ENCODE measurements around the gene RAPGEF5. TPM values are rescaled to one million over a fixed set of nuclear protein-coding genes. Genes with fewer than 3 reads are reported as not detected.

Gene RAPGEF5
- total RNA-seq, 1 experiment from 2014 or later: 5.6 TPM

DNA sequence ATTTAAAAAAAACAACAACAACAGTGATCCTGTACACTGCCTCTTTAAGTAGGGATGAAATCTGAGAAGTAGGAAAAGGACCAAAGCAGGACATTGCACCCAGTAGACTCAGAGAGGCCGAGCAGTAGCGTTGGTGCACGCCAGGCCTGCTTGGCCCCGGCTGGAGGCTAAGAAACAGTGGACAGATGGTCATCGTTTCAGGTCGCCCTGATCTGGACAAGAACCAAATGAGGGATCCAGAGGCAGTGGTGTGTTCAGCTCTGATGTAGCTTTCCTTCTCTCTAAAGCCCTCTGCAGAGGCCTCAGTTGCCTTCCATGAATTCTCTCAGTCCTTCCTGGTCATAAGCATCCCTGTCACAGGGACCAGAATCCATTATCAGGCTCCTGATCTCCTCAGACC is 269.1 kb downstream of the RAPGEF5 start:
- Histone ChIP-seq H3F3A (ENCODE audit: low read length, unreplicated experiment) (no peaks in the 10 kb centered on the region), H3K9me3 (ENCODE audit: low read length) (no peaks in the 10 kb centered on the region), H3K27ac (ENCODE audit: low read length) (no peak overlapping the region), H3K9ac (ENCODE audit: low read length) (no peak overlapping the region), H3K4me2 (ENCODE audit: low read length) (no peak overlapping the region), H2AFZ (ENCODE audit: low read length) (no peak overlapping the region), H3K36me3 (ENCODE audit: low read depth, low read length) (no peaks in the 10 kb centered on the region), H3K4me3 (ENCODE audit: low read length) (no peak overlapping the region), H3K27me3 (ENCODE audit: low read length) (no peaks in the 10 kb centered on the region), H3K4me1 (ENCODE audit: insufficient read depth, low read length) (peaks cover 5% of the 10 kb centered on the region; the same call in 1 of the 2 replicates), H3K9me2 (replicated peaks; ENCODE audit: low read length) (no peaks in the 10 kb centered on the region), H3K79me2 (ENCODE audit: low read length) (no peaks in the 10 kb centered on the region), H4K20me1 (ENCODE audit: low read length) (no peaks in the 10 kb centered on the region)
- CTCF ChIA-PET: no interaction called here
- intact Hi-C loops (cut with micrococcal nuclease): loop anchor here (10.0 kb wide), 1 partner anchor 583 kb away; no protein-coding TSS in a partner anchor
- DNase-seq: no peak
- TF ChIP-seq EZH2phosphoT487 (IDR thresholded peaks at IDR 0.05; ENCODE audit: borderline replicate concordance, low read length): no peak
- TF ChIP-seq, protein P1, sequence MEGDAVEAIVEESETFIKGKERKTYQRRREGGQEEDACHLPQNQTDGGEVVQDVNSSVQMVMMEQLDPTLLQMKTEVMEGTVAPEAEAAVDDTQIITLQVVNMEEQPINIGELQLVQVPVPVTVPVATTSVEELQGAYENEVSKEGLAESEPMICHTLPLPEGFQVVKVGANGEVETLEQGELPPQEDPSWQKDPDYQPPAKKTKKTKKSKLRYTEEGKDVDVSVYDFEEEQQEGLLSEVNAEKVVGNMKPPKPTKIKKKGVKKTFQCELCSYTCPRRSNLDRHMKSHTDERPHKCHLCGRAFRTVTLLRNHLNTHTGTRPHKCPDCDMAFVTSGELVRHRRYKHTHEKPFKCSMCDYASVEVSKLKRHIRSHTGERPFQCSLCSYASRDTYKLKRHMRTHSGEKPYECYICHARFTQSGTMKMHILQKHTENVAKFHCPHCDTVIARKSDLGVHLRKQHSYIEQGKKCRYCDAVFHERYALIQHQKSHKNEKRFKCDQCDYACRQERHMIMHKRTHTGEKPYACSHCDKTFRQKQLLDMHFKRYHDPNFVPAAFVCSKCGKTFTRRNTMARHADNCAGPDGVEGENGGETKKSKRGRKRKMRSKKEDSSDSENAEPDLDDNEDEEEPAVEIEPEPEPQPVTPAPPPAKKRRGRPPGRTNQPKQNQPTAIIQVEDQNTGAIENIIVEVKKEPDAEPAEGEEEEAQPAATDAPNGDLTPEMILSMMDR (conservative IDR thresholded peaks at IDR 0.05; ENCODE audit: low read depth, low read length): no peak
- no peak for TF ChIP-seq EZH2 (IDR thresholded peaks at IDR 0.05; ENCODE audit: low read length, unreplicated experiment)
- ATAC-seq: no peak
- BruUV-seq (replicated peaks): no TSS peak
- POLR2A ChIA-PET (ENCODE audit: unreplicated experiment): no interaction called here

DNA sequence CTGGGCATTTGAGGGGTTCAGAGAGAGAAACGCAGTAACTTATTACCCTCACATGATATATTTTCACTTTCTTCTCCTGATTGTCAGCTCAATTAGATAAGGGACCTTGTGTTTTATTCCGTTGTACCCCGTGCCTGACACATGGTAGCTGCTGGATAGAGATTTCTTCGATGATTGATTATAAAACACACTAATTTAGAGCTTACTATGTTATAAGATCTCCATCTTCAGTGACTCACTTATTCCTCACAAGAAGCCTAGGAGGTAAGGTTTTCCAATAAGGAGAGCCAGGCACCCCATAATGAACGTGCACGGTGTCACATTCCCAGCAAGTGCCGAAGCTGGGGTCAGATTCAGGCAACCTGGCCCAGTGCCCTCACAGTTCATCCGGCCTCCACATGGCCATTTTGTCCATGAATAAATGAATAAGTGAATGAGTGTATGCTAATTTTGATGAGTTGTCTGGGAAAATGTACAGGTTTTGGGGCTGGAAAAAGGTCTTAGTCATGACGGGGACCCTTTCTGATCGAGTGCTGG is 273.2 kb downstream of the RAPGEF5 start:
- H3K9me2 ChIP-seq (replicated peaks; ENCODE audit: low read length): no peaks in the 10 kb centered on the region
- DNase-seq (peak; percentile 5), ATAC-seq (no peak)
- peak overlapping the region; percentile 96 for H2AFZ ChIP-seq (ENCODE audit: low read length)
- peak overlapping the region; percentile 91 for H3K4me2 ChIP-seq (ENCODE audit: low read length)
- peaks cover 11% of the 10 kb centered on the region; the same call in 1 of the 2 replicates for H3K4me1 ChIP-seq (ENCODE audit: insufficient read depth, low read length)
- H3K4me3 ChIP-seq (ENCODE audit: low read length): peak overlapping the region; percentile 77
- H4K20me1 ChIP-seq (ENCODE audit: low read length): no peaks in the 10 kb centered on the region
- TSS peak; percentile 92 for BruUV-seq (replicated peaks)
- ChIA-PET CTCF (interaction anchor here (0.5 to 1.8 kb wide), 8 partner anchors 8 to 829 kb away, joined by 3 to 9 read pairs (median 4); no protein-coding TSS in a partner anchor), POLR2A (ENCODE audit: unreplicated experiment) (no interaction called here)
- peaks cover 7% of the 10 kb centered on the region; the same call in 1 of the 2 replicates for H3K27me3 ChIP-seq (ENCODE audit: low read length)
- H3F3A ChIP-seq (ENCODE audit: low read length, unreplicated experiment): no peaks in the 10 kb centered on the region
- no peaks in the 10 kb centered on the region for H3K9me3 ChIP-seq (ENCODE audit: low read length)
- H3K9ac ChIP-seq (ENCODE audit: low read length): peak overlapping the region; percentile 64
- no peak for TF ChIP-seq EZH2phosphoT487 (IDR thresholded peaks at IDR 0.05; ENCODE audit: borderline replicate concordance, low read length)
- TF ChIP-seq EZH2 (IDR thresholded peaks at IDR 0.05; ENCODE audit: low read length, unreplicated experiment): no peak
- TF ChIP-seq, protein P1 (conservative IDR thresholded peaks at IDR 0.05; ENCODE audit: low read depth, low read length): no peak
- intact Hi-C loops (cut with micrococcal nuclease): loop anchor here (1.0 to 10.0 kb wide), 4 partner anchors 83 to 579 kb away; no protein-coding TSS in a partner anchor
- H3K79me2 ChIP-seq (ENCODE audit: low read length): no peaks in the 10 kb centered on the region
- no peak overlapping the region for H3K27ac ChIP-seq (ENCODE audit: low read length)
- H3K36me3 ChIP-seq (ENCODE audit: low read depth, low read length): no peaks in the 10 kb centered on the region

All from PC-3 (cell line).